Stomach smooth muscle (tissue), 2 donors: ENCODE measurements around the gene MED28.

ENCODE experiments used
- H3K27ac ChIP-seq: one replicate; pipeline ENCODE4 v1.7.0; 2013; ENCODE audit warnings: mild to moderate bottlenecking, low read length, inconsistent platforms
- H3K27me3 ChIP-seq, 2 donors: one replicate each; pipeline ENCODE4 v1.7.0; 2013; ENCODE audit warnings: low read length in 2 of 2; ENCODE audit not compliant: insufficient read depth in 2 of 2, control insufficient read depth in 1 of 2
- H3K36me3 ChIP-seq, 2 donors: one replicate each; pipeline ENCODE4 v1.7.0; 2013; ENCODE audit warnings: low read length in 2 of 2; ENCODE audit not compliant: control insufficient read depth in 2 of 2, insufficient read depth in 2 of 2
- H3K4me1 ChIP-seq: one replicate; pipeline ENCODE4 v1.7.0; 2013; ENCODE audit warnings: low read length; ENCODE audit not compliant: control insufficient read depth, insufficient read depth
- H3K4me3 ChIP-seq, 2 donors: one replicate each; pipeline ENCODE4 v1.7.0; 2013; ENCODE audit warnings: low read length in 2 of 2
- H3K9ac ChIP-seq, 2 donors: one replicate each; pipeline ENCODE4 v1.7.0; 2013; ENCODE audit warnings: low read length in 2 of 2, mild to moderate bottlenecking in 1 of 2
- H3K9me3 ChIP-seq, 2 donors: one replicate each; pipeline ENCODE4 v1.7.0; 2013; ENCODE audit warnings: low read length in 2 of 2; ENCODE audit not compliant: control insufficient read depth in 2 of 2
- donor health status: healthy.
- donor health status: Pancreatic carcinoma.

MED28 gene

DNA sequence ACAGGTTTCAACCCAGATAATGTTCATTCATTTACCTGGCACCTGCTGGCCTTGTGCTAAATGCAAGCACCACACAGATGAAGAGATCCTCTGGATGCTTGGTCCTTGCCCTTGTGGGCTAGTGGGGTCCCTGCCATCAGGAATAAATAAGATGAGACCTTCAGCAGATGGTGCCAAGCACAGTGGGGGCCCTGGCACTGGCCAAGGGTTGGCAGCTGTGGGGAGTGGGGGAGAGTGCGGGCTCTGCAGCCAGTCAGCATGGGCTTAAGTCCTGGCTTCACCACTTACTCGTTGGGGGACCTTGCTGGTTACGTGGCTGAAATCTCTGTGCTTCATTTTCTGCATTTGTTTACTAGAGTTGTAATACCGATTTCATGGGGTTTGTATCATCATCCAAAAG lies 30.5 kb upstream of the MED28 start:
- Histone ChIP-seq H3K36me3 (peaks cover 40 to 47% of the 10 kb centered on the region in 2 donors), H3K4me1 (peaks cover 9% of the 10 kb centered on the region), H3K27ac (no peak overlapping the region), H3K4me3 (no peak overlapping the region), H3K27me3 (no peaks in the 10 kb centered on the region), H3K9me3 (no peaks in the 10 kb centered on the region), H3K9ac (no peak overlapping the region)

DNA sequence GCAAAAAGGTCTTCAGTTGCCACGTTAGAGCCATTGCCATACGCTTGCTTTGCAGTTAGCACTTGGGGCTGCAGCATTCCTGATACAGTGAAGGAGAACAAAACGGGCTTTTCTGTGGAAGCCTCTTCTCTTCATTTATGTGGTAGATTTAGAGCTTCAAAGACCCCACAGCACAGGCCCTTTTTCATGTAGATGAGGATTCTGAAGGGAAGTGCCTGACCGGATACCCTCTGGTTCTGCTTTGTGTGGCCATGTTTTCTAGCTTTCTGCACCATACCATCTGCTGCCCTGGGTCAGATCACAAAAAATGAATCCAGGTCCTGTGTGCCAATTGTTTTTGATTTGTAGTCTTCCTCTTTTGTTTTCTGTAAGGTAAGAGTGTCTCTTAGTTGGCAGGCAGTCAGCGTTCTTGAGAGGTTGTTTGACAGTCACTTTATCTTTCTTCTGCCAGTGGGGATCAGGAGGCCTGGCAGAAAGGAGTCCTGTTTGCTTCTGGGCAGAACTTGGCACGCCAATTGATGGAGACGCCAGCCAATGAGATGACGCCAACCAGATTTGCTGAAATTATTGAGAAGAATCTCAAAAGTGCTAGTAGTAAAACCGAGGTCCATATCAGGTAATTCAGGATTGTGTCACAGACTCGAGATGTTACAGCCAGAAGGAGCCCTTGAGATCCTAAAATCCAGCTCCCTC lies 29.8 kb upstream of the MED28 start:
- H3K9me3 ChIP-seq, result no peaks in the 10 kb centered on the region
- H3K36me3 ChIP-seq, result peaks cover 47% of the 10 kb centered on the region in 2 donors
- no peak overlapping the region for H3K9ac ChIP-seq
- H3K27ac ChIP-seq, result no peak overlapping the region
- H3K4me3 ChIP-seq, result no peak overlapping the region
- H3K27me3 ChIP-seq, result no peaks in the 10 kb centered on the region
- H3K4me1 ChIP-seq, result peaks cover 3% of the 10 kb centered on the region

DNA sequence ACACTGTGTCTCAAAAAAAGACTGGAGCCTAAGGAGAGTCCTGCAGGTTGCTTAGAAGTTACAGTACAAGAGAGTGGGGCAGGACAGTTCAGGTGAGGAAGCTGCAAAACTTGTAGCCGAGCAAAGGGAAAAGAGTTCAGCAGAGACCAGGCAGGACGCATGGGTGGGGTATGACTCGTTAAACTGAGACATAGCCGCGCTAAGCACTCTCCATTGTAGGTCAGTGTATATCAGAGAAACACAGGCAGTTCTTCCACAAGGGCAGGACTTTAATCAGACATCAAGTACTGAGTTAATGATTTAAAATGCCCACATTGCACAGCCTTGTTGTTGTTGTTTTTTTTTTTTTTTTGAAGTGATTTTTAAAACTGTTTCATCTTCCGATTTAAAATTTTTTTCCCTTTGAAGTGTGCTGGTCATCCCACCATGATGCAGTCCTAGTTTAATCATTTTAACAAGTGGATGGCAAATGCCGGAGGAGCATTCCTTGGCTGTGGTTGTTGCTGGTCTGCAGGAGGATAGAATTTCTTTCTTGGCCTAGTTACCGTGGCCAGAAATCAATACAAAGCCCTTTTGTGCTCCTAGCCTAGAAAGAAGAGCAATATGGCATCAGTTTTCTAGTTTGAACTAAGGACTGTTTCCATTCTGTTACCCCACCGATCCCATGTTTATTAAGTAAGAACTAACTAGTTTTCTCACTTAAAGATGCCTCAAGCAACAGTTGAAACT lies 27.2 kb upstream of the MED28 start:
- H3K9me3 ChIP-seq, result no peaks in the 10 kb centered on the region
- no peak overlapping the region for H3K27ac ChIP-seq
- no peaks in the 10 kb centered on the region for H3K4me1 ChIP-seq
- no peak overlapping the region for H3K9ac ChIP-seq
- H3K4me3 ChIP-seq, result no peak overlapping the region
- no peaks in the 10 kb centered on the region for H3K27me3 ChIP-seq
- H3K36me3 ChIP-seq, result peaks cover 46 to 53% of the 10 kb centered on the region in 2 donors

DNA sequence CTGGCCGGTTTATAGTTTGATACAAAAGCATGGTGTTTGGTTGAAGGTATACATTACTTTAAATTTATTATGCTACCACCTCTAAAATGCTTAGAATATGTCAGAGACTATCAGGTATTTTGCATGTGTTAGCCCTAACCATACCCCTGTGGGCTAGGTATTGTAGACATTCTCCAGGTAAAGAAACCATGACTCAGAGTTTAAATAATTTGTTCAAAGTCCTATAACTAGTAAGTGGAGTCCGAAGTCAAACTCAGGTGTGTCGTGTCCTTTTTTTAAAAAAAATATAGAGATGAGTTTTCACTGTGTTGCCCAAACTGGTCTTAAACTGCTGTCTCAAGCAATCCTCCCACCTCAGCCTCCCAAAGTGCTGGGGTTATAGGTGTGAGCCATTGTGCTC lies 25.1 kb upstream of the MED28 start:
- no peaks in the 10 kb centered on the region for H3K27me3 ChIP-seq
- H3K27ac ChIP-seq, result no peak overlapping the region
- H3K4me1 ChIP-seq, result no peaks in the 10 kb centered on the region
- peaks cover 30 to 49% of the 10 kb centered on the region in 2 donors for H3K36me3 ChIP-seq
- no peak overlapping the region for H3K9ac ChIP-seq
- no peaks in the 10 kb centered on the region for H3K9me3 ChIP-seq
- no peak overlapping the region for H3K4me3 ChIP-seq

DNA sequence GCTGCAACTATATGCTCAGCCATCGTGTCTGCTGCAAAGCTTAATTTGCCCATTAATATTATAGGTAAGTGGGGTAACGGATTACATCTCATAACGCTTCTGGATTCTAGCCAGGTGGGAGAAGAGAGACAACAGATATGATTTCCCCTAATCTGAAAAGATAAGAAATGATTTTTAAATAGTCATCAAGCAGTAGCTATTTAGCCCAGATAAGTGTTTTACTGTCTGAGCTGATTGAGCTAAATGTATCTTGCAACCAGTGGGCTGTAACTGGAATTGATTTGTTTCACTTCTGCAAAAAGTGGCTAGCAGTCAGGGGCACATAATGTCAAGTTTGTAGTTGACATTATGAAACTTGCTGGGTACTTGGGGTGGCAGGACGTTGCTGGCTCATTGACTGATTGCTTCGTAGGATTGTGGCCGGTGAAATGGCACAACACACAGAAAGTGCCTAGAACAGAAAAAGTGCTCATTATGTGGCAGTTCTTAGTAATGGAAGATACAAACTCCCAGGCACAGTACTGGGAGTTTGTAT lies 18.9 kb upstream of the MED28 start:
- H3K4me1 ChIP-seq, result no peaks in the 10 kb centered on the region
- H3K4me3 ChIP-seq, result no peak overlapping the region
- peaks cover 33 to 46% of the 10 kb centered on the region in 2 donors for H3K36me3 ChIP-seq
- H3K9ac ChIP-seq, result no peak overlapping the region
- no peak overlapping the region for H3K27ac ChIP-seq
- no peaks in the 10 kb centered on the region for H3K27me3 ChIP-seq
- H3K9me3 ChIP-seq, result no peaks in the 10 kb centered on the region

DNA sequence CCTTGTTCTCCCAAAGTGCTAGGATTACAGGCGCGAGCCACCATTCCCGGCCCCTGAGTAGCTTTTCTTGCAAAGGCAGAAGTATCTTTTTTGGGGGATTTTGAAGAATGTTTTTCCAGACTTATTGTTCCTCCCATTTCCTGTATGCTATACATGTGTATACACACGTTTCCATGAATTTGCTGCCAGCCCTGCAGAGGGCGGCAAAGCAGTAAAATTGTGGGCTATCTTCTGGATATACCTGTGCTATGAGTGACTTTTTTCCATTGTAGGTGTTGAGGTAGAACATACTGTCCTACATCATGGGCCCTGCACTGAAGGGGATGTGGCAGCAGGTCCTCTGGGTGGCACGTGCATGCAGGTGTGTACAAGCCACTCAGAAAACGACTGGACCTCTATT lies 16.9 kb upstream of the MED28 start:
- Histone ChIP-seq H3K27ac (no peak overlapping the region), H3K27me3 (no peaks in the 10 kb centered on the region), H3K4me1 (no peaks in the 10 kb centered on the region), H3K9ac (no peak overlapping the region), H3K4me3 (no peak overlapping the region), H3K36me3 (peaks cover 38 to 42% of the 10 kb centered on the region in 2 donors), H3K9me3 (no peaks in the 10 kb centered on the region)

DNA sequence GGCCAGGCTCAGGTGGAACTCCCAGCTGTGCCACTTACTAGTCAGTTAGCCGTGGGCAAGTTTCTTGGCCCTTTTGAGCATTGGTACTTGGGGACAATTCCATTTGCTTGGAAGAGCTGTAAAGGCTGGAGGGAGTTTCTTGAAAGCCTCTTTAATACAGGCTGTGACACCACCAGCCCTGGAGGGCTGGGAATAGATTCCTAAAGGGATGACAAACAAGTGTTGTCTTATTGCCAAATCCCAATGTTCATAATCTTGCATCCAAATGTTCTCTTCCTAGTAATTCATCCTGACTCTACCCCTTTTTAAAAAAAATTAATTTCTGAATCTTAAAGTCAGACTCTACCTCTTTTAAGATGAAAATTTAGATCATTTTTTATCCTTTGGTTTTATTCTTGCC lies 14.6 kb upstream of the MED28 start:
- Histone ChIP-seq H3K9ac (no peak overlapping the region), H3K27ac (no peak overlapping the region)

DNA sequence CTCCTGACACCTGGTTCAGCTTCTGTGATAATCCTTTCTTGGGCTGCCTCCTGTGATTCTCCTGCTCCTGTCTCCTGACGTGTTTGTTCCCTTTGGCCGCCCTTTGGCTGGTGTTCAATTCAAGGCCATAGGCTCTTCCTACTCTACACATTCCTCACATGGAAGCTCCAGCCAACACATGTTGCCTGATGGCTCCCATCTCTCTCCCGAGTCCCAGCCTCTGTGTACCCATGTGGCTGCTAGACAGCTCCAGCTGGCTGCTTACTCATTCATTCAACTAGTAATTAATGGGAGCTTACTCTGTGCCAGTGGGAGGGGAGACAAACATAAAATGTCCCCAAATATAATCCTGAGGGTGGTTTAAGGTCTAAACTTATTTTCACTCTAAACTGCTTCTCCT lies 9.2 kb upstream of the MED28 start:
- H3K9me3 ChIP-seq, result no peaks in the 10 kb centered on the region
- H3K4me3 ChIP-seq, result no peak overlapping the region
- H3K4me1 ChIP-seq, result no peaks in the 10 kb centered on the region
- no peak overlapping the region for H3K27ac ChIP-seq
- no peak overlapping the region for H3K9ac ChIP-seq
- peaks cover 27 to 29% of the 10 kb centered on the region in 2 donors for H3K36me3 ChIP-seq
- no peaks in the 10 kb centered on the region for H3K27me3 ChIP-seq

More for the DNA sequence above, 14.6 kb upstream of the MED28 start:
- no peaks in the 10 kb centered on the region for H3K27me3 ChIP-seq
- peaks cover 34 to 35% of the 10 kb centered on the region in 2 donors for H3K36me3 ChIP-seq
- H3K4me1 ChIP-seq, result no peaks in the 10 kb centered on the region
- H3K4me3 ChIP-seq, result no peak overlapping the region
- H3K9me3 ChIP-seq, result no peaks in the 10 kb centered on the region

DNA sequence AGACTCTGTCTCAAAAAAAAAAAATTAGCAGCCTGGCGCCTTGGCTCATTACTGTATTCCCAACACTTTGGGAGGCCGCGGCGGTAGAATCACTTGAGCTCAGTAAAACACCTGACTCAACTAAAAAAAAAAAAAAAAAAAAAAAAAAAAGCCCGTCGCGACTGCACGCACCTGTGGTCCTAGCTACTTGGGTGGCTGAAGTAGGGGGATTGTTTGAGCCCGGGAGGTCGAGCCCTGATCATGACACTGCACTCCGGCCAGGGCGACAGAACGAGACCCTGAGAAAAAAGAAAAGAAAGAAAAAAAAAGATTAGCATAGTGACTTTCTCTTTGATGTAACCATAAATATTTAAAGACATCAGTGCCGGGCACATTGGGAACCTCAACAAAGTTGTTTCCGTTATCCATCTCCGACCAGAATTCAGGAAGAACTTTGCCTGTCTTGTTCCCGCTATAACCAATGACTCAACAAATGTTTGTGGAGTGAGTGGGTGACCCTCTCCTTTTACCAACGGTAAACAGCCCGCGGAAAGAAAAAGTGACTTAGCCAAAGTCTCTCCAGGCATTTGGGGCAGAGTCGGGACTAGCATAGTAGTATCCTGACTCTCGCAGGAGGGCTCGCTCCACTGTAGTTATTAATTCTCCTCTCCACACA lies 553 bp upstream of the MED28 start:
- H3K9ac ChIP-seq, result peak overlapping the region; percentile 95 to 99
- H3K27ac ChIP-seq, result peak overlapping the region; percentile 80
- peaks cover under 1 to 9% of the 10 kb centered on the region in 2 donors for H3K36me3 ChIP-seq
- H3K27me3 ChIP-seq, result no peaks in the 10 kb centered on the region
- peaks cover 24% of the 10 kb centered on the region for H3K4me1 ChIP-seq
- no peaks in the 10 kb centered on the region for H3K9me3 ChIP-seq
- peak overlapping the region; percentile 94 to 99 for H3K4me3 ChIP-seq

DNA sequence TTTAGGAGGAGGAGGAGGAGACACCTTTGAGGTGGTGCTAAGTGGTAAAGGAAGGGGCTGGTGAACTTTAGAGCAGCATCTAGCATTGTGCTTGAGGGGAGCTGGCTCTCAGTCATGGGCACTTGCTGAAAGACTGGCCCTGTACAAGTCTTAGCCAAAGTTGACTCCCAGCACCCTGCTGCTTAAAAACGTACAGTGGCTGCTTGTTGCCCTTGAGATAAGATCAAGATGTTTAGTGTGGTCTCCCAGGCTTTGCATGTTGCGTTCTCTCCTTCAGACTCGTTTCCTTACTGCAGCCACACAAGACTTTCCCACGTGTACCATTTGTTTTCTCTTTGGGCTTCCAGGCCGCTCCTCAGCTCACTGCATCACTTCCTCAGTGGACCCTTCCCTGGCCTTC lies 1.8 kb downstream of the MED28 start:
- Histone ChIP-seq H3K9me3 (no peaks in the 10 kb centered on the region), H3K9ac (no peak overlapping the region), H3K36me3 (peaks cover 9 to 16% of the 10 kb centered on the region in 2 donors), H3K4me3 (peak overlapping the region; percentile 33 to 99), H3K27ac (no peak overlapping the region), H3K27me3 (no peaks in the 10 kb centered on the region), H3K4me1 (peaks cover 29% of the 10 kb centered on the region)
